ENCODE measurements around the gene ZNF212.

- TF ChIP-seq, protein P1, sequence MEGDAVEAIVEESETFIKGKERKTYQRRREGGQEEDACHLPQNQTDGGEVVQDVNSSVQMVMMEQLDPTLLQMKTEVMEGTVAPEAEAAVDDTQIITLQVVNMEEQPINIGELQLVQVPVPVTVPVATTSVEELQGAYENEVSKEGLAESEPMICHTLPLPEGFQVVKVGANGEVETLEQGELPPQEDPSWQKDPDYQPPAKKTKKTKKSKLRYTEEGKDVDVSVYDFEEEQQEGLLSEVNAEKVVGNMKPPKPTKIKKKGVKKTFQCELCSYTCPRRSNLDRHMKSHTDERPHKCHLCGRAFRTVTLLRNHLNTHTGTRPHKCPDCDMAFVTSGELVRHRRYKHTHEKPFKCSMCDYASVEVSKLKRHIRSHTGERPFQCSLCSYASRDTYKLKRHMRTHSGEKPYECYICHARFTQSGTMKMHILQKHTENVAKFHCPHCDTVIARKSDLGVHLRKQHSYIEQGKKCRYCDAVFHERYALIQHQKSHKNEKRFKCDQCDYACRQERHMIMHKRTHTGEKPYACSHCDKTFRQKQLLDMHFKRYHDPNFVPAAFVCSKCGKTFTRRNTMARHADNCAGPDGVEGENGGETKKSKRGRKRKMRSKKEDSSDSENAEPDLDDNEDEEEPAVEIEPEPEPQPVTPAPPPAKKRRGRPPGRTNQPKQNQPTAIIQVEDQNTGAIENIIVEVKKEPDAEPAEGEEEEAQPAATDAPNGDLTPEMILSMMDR (IDR thresholded peaks at IDR 0.05), result no peak
- TF ChIP-seq POLR2A (IDR thresholded peaks at IDR 0.05), result no peak
Measured at GRCh38 chr7:149291781-149292461, 52.5 kb downstream of the ZNF212 start.

Measured in tibial nerve (tissue), 3 donors.